ENCODE measurements around the gene PLAC1.

The PLAC1 gene

GRCh38 chrX:134670134-134670924 is 12.1 kb upstream of the PLAC1 start:
- no peak for DNase-seq (ENCODE audit: low spot score)

DNA sequence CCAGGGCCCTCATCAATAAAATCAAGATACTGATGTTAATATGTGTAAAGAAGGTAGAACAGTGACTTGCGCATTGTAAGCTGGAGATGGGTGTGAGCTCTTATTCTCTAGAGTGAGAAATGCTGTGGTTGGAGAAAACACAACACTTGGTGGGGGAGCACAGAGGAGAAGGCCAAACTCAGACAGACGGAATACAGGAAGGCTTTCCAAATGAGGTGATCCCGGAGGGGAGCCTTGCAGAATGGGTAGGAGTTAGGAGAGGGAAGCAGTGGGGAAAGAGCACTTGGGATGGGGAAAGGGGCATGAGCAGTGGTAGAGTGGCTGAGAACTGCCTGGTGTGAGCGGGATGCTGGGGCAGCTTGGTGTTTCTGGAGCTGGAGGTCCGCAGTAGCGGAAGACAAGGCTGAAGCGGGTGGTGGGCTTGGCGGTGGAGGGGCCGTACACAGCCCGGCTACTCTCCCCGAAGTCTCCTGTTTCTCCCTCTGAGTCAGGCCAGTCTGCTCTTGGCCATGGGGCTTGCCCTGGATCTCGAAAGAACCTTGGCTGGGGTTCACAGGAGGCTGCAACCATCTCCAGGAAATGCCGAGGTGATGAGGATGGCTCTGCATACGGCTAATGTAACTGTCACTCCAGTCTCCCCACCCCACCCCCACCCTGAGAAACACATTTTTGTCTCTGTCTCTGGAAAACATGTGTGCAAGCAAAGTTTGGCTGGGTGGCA is 11.3 kb upstream of the PLAC1 start:
- no peak for DNase-seq (ENCODE audit: low spot score)

- DNase-seq (ENCODE audit: low spot score) = no peak
Measured at GRCh38 chrX:134664202-134664601, 5.9 kb upstream of the PLAC1 start.

- no peak for DNase-seq (ENCODE audit: low spot score)
Measured at GRCh38 chrX:134661295-134661694, 3.0 kb upstream of the PLAC1 start.

- DNase-seq (ENCODE audit: low spot score) = no peak
Measured at GRCh38 chrX:134660627-134661026, 2.4 kb upstream of the PLAC1 start.

GRCh38 chrX:134659761-134660160 is 1.5 kb upstream of the PLAC1 start:
- DNase-seq (ENCODE audit: low spot score) = no peak

DNA sequence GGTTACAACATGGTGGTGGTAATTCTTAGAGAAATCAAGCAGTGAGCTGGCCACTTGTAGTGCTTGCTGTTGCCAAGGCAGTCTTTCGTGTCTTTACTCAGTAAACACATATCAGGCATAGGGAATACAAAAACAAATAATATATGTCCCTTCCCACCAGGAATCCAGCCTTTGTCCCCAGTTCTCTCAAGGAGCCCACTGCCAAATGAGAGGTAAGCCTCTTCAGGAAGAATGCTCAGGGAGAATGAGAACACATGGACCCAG is 421 bp upstream of the PLAC1 start:
- DNase-seq (ENCODE audit: low spot score) = no peak

- no peak for DNase-seq (ENCODE audit: low spot score)
Measured at GRCh38 chrX:134654398-134655012, 3.8 kb downstream of the PLAC1 start.

DNA sequence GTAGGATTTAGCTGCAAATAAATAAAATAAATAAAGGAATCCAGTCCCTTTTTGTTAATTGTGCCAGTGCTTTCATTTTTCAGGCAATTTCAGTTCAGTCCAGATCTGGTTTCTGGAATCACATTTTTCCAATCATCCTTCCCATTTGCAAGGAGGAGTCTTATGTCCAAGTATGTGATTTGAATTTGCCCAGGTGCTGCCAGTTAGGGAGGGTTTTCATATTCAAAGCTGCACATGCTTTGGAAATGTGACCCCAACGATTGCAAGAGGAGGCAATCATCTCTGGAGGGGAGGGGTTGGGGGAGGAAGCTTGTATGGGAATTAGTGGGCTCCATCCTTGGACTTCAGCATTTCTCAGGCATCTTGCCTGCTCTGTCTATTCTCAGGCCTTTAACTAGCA is 4.4 kb downstream of the PLAC1 start:
- no peak for DNase-seq (ENCODE audit: low spot score)

- DNase-seq (ENCODE audit: low spot score) = no peak
Measured at GRCh38 chrX:134650701-134651100, 7.6 kb downstream of the PLAC1 start.

DNA sequence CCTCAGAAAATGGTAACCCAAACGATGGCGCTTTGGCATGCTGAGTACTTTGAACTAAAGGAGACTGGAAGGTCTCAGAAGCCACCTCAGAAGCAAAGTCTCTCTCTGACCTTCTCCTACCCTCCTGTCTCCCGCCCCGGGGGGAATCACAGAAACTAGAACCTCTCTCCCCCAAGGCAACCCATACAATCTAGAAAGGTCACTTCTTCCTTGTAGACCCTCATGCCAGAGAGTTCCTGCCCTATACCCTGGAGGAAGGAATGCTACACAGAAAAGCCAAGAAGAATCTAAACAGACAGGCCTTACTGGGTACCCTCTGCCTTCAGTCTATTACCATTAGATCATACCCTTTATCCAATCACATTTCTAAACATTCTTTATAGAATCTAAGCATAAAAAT is 8.5 kb downstream of the PLAC1 start:
- DNase-seq (ENCODE audit: low spot score) = no peak

DNA sequence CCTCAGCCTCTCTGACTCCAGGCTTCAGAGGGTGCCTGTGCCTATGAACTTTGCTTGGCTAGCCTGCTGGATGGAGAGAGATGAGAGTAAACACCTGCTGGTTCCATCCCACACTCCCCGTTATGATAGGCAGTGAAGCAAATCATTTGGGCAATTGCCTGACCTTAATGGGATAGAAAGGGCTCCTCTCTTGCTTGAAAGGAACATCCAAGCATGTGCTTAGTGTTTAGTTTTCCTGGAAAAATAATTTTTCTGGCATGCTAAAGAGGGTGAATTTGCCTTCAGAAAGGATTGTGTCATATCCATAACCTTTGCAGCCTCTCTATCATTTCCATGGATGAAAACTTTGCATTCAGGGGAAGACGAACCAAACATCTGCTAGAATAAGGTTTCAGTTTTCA is 10.8 kb downstream of the PLAC1 start:
- no peak for DNase-seq (ENCODE audit: low spot score)

GRCh38 chrX:134646691-134647090 is 11.6 kb downstream of the PLAC1 start:
- DNase-seq (ENCODE audit: low spot score) = no peak

- no peak for DNase-seq (ENCODE audit: low spot score)
Measured at GRCh38 chrX:134645936-134646543, 12.2 kb downstream of the PLAC1 start.

DNA sequence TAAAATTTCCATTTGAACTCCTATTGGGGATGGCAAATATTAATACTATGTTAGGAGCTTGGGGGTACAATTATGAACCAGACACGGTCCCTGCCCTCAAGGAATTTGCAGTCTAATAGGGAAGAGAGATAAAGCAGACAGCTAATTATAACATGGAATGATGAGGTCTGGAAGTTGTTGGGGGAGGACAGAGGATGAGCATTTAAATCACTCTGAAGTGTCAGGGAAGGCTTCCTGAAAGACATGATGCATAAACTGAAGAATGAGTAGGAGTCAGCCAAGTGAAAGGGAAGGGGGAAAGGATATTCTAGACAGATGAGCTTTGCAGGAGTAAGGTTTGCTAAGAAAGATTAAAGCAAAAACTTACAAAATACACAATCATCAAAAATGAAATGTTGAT is 15.9 kb downstream of the PLAC1 start:
- no peak for DNase-seq (ENCODE audit: low spot score)

DNA sequence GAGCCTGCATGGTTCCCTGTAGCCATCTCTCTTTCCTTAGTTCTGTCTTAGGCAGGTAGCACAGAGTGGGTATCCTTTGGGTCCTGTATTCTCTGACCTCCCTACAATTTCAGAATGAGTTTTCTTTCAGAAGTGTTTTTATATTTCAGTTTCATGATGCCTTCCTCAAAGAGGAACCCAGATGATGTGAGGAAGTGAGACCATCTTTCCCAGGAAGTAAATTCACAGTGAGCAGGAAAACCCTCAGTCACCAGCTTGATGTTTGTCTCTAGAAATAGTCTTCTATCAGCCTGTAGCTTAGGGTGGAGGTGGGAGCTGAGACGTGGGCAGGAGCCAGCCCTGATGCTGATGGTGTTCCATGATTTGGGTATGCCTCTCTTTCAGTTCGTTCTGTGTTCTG is 16.9 kb downstream of the PLAC1 start:
- no peak for DNase-seq (ENCODE audit: low spot score)

DNA sequence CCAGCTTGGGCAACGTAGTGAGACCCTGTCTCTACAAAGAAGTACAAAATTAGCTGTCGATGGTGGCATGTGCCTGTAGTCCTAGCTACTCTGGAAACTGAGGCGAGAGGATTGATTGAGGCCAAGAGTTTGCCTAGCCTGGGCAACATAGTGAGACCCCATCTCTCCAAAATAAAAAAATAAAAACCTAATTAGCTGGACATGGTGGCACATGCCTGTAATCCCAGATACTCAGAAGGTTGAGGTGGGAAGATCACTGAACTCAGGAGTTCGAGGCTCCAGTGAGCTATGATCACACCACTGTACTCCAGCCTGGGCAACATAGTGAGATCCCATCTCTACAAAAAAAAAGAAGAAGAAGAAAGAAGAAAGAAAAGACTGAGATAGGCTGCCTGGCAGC is 17.4 kb downstream of the PLAC1 start:
- DNase-seq (ENCODE audit: low spot score) = no peak

DNA sequence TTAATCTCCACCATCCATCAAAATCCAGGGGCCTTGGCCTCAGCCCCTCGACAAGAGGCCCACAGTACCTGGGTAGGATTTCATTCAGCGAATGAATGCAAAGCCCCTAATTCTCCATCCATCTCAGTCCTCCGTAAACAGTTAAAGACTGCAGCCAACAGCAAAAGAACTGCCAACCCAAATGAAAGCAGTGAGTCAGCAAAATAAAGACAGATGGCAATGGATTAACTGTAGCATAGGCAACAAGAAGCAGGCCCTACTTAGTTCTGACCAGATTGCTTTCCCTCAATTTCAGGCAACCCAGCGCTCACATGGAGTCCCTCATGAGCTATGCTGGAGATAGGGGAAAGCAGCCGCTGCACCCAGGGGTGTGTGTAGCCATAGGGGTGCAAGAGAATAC is 21.4 kb downstream of the PLAC1 start:
- DNase-seq (ENCODE audit: low spot score) = no peak

GRCh38 chrX:134634691-134635090 is 23.6 kb downstream of the PLAC1 start:
- no peak for DNase-seq (ENCODE audit: low spot score)

DNA sequence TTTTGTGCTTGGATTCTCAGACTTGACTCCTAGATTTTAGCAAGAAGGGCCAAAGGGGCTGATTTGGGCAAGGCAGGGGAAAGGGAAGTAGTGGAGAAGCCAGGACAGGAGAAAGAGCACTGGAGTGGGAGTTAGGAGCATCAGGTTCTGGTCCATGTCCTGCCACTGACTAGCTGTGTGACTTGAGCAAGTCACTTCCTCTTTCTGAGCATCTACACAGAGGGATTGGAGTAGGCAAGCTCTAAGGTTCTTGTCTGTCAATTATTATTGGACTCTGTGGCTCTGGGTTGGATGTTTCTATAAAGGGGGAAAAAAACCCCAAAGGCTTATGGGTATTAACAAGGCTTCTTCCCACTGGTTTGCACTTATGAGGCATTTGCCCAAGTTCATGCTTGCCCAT is 24.4 kb downstream of the PLAC1 start:
- DNase-seq (ENCODE audit: low spot score) = no peak

- no peak for DNase-seq (ENCODE audit: low spot score)
Measured at GRCh38 chrX:134633394-134633793, 24.9 kb downstream of the PLAC1 start.

GRCh38 chrX:134632355-134632754 is 25.9 kb downstream of the PLAC1 start:
- DNase-seq (ENCODE audit: low spot score) = no peak
